RPMI8226 (cell line): Measurements from ENCODE around the gene RAX2.
"Not testable (repeated sequence)": the region's sequence is repeated elsewhere in the genome, so short reads cannot be mapped to it uniquely, and the experiment has no call there.

ENCODE experiments used
- DNase-seq: peaks from one replicate; pipeline ENCODE4 v3.0.0-alpha.2; 2015

RAX2 gene

GRCh38 chr19:3771906-3772455, at the start of gene RAX2:
Gene RAX2 (minus strand): TSS chr19:3772228. CDS start chr19:3771742, 486 bp downstream.
- no peak for DNase-seq

- DNase-seq = no peak
Observed at GRCh38 chr19:3821156-3821555, 49.1 kb upstream of the RAX2 start.

- no peak for DNase-seq
Observed at GRCh38 chr19:3819989-3820388, 48.0 kb upstream of the RAX2 start.

GRCh38 chr19:3818918-3819317, 46.9 kb upstream of the RAX2 start:
- DNase-seq = no peak

- DNase-seq = no peak
Observed at GRCh38 chr19:3818466-3818865, 46.4 kb upstream of the RAX2 start.

- no peak for DNase-seq
Observed at GRCh38 chr19:3817761-3818160, 45.7 kb upstream of the RAX2 start.

DNA sequence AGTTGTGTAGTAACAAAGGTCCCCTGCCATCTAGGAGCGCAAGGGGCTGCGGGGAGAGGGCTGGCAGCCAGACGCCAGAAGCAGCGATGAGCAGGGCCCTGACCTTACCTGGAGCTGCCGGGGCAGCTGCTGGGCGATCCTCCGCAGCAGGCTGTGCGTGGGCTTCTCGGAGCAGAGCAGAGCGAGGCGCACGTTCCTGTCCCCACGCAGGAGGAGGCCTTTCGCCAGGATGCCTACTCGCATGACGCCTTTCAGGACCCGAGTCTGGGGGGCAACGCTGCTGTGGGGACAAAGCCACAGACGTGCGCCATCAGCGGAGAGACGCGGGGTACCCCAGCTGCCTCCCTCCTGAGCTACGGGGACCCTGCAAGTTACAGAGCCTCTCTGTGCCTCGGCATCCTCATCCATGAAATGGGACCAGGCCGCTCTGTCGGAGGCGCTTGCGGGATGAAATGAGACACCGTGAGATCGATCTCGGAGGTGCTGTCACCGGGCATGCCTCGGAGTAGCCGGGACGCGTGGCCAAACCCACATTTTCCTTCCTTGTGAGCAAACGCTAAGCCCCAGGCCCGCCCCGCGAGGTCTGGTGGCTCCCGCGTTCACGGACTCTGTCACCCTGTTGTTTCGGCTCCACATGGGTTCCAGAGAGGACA, 44.7 kb upstream of the RAX2 start:
- no peak for DNase-seq

- DNase-seq = not testable (repeated sequence)
Observed at GRCh38 chr19:3816148-3816547, 44.1 kb upstream of the RAX2 start.

- no peak for DNase-seq
Observed at GRCh38 chr19:3814648-3815047, 42.6 kb upstream of the RAX2 start.

- no peak for DNase-seq
Observed at GRCh38 chr19:3813473-3814392, 41.7 kb upstream of the RAX2 start.

- peak; percentile 54 for DNase-seq
Observed at GRCh38 chr19:3810708-3811355, 38.8 kb upstream of the RAX2 start.

GRCh38 chr19:3809881-3810707, 38.1 kb upstream of the RAX2 start:
- DNase-seq = no peak

- no peak for DNase-seq
Observed at GRCh38 chr19:3808420-3809143, 36.6 kb upstream of the RAX2 start.

- DNase-seq = no peak
Observed at GRCh38 chr19:3807574-3808354, 35.7 kb upstream of the RAX2 start.

GRCh38 chr19:3807131-3807480, 35.1 kb upstream of the RAX2 start:
- DNase-seq = no peak

DNA sequence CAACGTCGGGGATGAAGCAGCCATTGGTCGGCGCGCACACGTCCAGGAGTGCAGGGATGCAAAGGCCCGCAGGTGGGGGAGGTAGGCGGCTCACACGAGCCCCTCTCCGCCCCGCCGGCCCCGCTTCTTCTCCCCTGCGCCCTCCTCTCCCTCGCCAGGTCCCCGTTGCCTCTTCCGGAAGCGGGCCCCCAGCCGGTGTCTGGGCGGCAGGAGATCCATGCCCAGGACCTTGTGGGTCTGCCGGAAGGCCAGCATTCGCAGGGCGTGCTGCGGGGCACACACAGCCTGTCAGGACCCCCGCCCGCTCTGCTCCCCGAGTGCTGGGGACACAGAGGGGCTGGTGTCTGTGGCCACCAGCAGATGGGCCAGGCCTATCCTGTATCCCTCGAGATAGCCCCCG, 33.8 kb upstream of the RAX2 start:
- no peak for DNase-seq

DNA sequence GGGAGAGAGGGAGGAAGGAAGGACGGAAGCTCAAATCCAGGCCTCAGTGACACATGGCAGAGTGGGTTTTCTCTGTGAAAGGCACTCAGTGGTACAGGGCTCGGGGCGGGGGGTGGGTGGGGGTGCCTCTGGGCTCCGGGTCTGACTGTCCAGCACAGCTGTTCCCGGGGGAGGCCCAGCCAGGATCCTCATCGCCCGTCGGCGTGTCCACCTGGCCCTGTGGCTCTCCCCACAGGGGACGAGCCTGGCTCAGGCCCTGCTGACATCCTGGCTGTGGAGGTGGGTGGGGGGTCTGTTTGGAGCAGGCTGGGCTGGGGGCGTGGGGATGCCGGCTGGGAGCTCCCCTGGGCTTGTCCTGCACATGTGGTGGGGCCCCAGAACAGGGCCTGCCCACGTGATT, 32.4 kb upstream of the RAX2 start:
- no peak for DNase-seq

GRCh38 chr19:3803986-3804385, 32.0 kb upstream of the RAX2 start:
- DNase-seq = no peak

GRCh38 chr19:3803114-3803888, 31.3 kb upstream of the RAX2 start:
- no peak for DNase-seq

DNA sequence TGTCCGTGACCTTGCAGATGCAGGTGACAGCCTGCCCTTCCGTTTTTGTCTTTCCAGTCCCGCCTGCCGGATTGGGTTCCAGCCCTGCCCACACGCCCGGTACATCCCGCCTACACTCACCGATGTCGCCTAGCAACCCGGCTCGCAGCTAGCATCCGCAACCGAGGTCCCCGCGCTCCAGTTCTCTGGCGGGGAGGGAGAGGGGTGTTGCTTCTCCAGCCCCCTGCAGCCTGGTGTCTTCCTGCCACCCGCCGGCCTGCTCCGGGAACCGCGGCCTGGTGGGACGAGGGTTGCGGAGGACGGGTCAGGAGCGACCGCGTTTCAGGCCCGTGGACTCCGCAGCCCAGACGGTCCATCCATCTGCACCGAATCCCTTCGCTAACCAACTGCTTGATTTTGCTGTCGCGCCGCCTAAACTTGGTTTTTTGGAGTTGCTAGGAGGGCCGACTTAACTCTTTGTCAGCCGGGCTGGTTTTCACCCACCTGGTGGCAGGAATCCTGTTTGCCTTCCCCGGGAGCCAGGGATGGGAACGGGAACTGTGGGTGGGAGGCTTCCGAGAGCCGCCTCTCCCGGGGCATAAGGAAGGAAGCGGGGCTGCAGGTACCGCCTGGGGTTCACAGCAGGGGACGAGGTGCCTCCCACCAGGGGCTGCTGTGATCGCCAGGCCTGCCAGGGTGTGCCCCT, 29.5 kb upstream of the RAX2 start:
- DNase-seq = peak; percentile 80
